B cell (primary cell): ENCODE results near the gene UBR3.

ENCODE experiments used
- CTCF ChIP-seq: fragments of 200-600 bp; IDR thresholded peaks from one replicate; pipeline ENCODE4 v1.8.0; 2022; ENCODE audit warnings: antibody characterized with exemption, mild to moderate bottlenecking
- EZH2 ChIP-seq: IDR thresholded peaks from 2 replicates; pipeline ENCODE4 v1.6.1; 2012; ENCODE audit warnings: borderline replicate concordance, low read depth, mild to moderate bottlenecking, moderate library complexity, low read length; ENCODE audit not compliant: insufficient read depth, poor library complexity, severe bottlenecking

DNA sequence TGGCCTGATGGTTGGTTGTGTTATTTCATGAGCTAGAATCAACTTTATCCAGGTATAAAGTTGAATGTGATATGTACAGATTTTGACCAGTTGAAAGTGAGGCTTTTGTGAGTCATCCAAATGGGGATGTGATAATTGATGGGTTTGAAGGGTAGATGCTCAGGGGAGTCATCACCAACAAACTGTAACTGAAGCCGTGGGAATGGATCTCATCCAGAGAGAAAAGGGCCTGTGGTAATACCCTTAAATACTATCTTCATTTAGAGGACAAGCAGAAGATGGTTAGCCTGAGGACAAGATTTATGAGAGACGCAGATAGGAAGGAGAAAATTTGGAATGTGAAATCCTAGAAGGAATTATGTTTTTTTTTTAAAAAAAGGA lies 260.1 kb downstream of the UBR3 start:
- no peak for TF ChIP-seq CTCF
- no peak for TF ChIP-seq EZH2
